Measurements from ENCODE around the gene THOC6.
"Not testable (repeated sequence)": the region's sequence is repeated elsewhere in the genome, so short reads cannot be mapped to it uniquely, and the experiment has no call there.

THOC6 gene

DNA sequence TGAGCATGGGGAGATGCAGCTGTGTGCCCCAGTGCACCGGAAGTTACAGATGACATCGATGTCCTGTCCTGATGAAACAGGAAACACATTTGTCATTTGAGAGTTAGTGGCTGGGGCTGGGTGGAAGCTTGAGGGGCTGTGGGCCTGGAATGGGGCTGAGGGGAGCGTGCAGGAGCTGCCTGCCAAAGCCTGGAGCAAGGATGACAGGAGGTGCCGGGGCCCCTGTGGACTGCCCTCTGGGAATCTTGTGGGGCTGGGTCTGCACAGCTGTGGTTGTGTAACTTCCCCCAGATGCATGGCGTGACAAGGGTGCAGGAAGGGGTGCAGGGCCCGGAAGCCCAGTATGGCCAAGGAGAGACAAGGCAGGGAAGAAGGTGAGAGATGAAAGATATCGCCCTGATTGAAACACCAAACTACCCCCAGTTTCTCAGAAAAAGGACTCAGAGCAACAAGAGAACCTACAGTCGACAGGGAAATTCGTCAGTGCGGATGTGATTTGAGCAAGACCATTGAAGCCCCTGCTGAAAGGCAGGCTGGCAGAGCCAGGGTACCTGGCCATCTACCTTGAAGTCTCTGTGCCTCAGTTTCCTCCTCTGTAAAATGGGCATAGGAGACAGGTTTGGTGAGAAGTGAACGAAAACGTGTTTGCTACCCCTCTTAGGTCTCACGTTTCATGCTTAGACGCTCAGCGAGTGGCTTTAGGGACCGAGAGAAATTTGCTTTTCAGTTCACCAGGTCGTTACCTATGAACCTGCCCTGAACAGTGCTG lies 31.3 kb downstream of the THOC6 start:
- DNase-seq (ENCODE audit: low read depth in 2 of 2), result no peak

DNA sequence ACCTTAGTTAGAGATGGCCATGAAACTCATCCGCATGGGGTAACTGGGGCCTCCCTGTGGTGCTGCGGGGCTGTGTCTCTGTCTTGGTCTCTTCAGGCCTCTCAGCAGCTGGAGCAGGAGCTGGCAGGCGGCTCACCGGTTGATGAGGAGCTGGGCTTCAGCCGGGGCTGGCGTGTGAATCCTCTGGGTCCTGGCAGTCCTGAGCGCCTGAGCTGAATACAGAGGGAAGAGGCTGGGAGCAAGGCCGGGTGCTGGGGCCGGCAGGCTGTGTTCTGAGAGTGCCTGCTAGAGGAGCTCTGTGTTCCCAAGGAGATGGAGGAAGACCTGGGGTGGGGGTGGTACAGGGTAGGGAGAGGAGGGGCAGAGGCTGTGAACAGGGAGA lies 31.9 kb downstream of the THOC6 start:
- not testable (repeated sequence) for DNase-seq (ENCODE audit: low read depth in 2 of 2)

DNA sequence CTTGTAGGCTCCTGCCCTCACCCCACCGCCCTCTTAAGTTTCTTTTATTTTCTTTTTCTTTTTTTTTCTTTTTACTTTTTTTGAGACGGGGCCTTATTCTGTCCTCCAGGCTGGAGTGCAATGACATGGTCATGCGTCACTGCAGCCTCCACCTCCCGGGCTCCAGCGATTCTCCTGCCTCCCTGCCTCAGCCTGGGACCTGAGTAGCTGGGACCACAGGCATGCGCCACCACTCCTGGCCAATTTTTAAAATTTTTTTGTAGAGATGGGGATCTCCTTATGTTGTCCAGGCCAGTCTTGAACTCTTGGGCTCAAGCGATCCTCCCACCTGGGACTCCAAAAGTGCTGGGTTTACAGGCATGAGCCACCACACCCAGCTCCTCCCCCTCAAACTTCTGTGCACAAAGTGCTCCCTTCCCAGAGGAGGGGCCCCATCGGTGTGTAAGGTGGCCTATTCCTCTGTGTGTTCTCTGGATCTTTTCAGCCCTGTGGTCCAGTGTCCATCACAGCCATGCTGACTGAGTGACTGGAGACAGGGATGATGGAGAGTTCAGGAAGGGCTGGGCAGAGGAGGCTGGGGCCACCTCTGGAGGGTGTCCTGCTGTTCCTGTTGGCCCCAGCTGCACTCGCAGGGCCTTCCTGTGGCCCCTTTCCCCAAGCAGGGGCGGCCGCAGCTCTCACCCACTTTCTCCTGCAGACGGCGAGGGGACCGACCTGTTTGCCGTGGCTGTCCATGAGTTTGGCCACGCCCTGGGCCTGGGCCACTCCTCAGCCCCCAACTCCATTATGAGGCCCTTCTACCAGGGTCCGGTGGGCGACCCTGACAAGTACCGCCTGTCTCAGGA lies 32.7 kb downstream of the THOC6 start:
- DNase-seq (ENCODE audit: low read depth in 2 of 2), result no peak

DNA sequence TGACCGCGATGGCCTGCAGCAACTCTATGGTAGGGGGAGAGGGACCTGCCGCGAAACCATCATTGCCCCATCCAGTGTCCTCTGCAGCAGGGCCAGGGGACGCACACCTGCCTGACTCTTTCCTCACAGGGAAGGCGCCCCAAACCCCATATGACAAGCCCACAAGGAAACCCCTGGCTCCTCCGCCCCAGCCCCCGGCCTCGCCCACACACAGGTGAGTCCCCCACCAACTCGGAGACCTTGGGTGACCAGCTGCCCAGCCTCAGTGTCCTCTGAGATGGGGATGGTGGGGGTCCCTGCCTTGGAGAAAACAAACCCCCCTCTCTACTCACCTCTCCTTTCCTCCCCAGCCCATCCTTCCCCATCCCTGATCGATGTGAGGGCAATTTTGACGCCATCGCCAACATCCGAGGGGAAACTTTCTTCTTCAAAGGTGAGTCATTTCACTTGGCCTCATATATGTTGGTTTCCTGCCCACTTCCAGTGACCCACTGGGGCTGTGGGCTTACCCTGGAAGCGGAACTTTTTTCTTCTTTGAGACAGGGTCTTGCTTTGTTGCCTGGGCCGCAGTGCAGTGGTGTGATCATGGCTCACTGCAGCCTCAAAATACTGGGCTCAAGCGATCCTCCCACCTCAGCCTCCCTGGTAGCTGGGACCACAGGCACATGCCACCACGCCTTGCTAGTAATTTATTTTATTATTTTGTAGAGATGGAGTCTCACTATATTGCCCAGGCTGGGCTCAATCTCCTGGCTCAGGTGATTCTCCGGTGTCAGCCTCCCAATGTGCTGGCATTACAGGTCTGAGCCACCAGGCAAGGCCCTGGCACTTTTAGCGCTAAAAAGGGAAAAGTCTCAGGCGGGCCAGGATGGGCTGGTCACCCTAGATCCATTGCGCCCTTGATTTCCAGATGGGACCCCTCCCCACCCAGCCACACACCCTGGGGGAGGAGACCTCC lies 33.6 kb downstream of the THOC6 start:
- no peak for DNase-seq (ENCODE audit: low read depth in 2 of 2)

DNA sequence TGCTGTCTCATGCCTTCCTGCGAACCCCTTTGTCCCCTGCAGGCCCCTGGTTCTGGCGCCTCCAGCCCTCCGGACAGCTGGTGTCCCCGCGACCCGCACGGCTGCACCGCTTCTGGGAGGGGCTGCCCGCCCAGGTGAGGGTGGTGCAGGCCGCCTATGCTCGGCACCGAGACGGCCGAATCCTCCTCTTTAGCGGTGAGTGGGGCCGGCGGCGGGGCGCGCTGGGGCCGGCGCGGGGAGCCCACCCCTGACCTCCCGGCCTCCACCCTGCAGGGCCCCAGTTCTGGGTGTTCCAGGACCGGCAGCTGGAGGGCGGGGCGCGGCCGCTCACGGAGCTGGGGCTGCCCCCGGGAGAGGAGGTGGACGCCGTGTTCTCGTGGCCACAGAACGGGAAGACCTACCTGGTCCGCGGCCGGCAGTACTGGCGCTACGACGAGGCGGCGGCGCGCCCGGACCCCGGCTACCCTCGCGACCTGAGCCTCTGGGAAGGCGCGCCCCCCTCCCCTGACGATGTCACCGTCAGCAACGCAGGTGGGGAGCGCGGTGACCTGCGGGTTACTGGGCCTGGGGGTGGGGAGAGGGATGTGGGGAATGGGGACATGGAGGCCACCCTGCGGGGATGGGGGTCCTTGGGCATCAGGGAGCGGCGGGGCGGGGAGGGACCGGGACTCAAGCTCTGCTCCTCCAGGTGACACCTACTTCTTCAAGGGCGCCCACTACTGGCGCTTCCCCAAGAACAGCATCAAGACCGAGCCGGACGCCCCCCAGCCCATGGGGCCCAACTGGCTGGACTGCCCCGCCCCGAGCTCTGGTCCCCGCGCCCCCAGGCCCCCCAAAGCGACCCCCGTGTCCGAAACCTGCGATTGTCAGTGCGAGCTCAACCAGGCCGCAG lies 34.5 kb downstream of the THOC6 start:
- DNase-seq (ENCODE audit: low read depth in 2 of 2), result no peak

DNA sequence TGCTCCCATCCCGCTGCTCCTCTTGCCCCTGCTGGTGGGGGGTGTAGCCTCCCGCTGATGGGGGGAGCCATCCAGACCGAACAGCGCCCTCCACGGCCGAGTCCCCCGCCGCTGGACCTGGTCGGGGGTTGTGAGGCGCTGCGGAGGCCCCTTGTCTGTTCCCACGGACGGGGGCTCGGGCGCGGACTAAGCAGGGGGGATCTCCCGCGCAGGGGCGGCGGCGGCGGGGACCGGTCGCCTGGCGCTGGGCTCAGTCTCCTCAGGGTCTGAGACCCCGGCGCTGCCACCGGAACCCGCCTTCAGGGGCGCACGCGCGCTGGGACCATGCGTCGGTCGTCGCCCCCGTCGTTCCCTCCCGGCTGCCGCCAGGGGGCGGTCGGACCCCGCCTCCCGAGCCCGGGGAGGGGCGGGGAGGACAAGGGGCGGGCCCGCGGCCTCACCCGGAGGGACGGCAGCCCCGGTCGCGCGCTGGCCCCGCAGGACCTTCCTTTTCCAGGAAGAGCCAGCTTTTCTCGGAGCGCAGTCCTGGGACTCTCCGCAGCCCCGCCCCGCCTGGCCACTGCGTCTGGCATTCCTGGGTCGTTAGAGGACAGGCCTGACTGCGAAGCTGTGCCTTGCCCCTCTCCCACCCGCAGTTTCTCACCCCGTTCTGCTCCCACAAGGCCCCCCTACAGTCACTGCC lies 35.3 kb downstream of the THOC6 start:
- peak; percentile 43 to 53 for DNase-seq (ENCODE audit: low read depth in 2 of 2)

DNA sequence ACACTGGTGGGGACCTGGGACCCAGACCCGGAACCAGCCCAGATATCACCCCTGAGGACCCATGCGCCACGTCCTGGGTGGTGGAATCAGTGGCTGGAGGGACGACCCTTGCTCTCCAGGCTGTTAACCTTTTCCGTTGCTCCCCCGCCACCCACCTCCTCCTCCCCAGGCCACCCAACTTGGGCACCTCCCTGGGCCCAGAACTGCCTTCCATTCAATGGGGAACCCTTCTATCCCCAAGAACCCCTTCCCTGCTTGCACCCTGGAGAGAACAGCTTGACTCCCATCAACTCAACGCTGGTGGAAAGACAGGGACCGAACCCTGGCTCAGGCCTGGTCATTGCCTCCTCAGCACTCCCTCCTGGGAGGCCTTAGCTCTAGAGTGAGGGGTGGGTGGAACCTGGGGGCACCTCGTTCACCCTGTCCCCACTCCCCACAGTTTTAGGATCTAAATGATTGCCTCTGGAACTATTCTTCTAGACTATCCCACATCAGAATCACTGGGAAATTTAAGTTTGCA lies 35.9 kb downstream of the THOC6 start:
- no peak for DNase-seq (ENCODE audit: low read depth in 2 of 2)

DNA sequence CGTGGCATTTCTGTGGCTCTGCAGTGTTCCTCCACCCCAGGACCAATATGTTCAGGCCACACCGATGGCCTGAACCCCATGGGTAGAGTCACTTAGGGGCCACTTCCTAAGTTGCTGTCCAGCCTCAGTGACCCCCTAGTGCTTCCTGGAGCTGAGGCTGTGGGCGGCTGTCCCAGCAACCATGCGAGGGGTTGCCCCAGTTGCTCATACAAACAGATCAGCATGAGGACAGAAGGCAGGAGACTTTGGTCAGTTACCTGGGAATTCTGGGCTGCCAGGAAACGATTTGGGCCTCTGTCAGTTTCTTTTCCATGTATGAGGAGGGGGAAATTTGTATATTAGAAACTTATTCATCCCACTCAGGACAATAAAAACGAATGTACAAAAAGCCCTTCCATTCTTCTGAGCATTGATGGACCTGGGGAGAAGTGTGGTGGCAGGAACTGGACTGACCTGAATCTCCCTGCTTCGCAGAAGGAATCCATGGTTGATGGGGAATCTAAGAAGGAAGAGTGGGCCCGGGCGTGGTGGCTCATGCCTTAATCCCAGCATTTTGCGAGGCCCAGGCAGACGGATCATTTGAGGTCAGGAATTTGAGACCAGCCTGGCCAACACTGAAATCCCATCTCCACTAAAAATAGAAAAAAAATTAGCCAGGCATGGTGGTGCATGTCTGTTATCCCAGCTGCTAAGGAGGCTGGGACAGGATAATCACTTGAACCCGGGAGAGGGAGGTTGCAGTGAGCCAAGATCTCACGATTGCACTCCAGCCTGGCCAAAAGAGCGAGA lies 36.7 kb downstream of the THOC6 start:
- DNase-seq (ENCODE audit: low read depth in 2 of 2), result no peak

DNA sequence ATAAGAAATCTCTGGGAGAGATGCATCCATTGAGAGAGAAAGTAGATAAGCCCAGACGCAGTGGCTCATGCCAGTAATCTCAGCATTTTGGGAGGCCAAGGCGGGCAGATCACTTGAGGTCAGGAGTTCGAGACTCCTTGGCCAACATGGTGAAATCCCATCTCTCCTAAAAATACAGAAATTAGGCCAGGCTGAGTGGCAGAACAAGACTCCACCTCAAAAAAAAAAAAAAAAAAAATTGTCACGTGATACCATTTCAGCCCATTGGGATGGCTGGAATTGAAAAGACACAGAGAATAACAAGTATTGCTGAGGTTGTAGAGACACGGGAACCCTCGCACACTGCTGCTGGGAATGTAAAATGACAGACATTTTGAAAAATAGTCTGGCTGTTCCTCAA lies 38.7 kb downstream of the THOC6 start:
- no peak for DNase-seq (ENCODE audit: low read depth in 2 of 2)

DNA sequence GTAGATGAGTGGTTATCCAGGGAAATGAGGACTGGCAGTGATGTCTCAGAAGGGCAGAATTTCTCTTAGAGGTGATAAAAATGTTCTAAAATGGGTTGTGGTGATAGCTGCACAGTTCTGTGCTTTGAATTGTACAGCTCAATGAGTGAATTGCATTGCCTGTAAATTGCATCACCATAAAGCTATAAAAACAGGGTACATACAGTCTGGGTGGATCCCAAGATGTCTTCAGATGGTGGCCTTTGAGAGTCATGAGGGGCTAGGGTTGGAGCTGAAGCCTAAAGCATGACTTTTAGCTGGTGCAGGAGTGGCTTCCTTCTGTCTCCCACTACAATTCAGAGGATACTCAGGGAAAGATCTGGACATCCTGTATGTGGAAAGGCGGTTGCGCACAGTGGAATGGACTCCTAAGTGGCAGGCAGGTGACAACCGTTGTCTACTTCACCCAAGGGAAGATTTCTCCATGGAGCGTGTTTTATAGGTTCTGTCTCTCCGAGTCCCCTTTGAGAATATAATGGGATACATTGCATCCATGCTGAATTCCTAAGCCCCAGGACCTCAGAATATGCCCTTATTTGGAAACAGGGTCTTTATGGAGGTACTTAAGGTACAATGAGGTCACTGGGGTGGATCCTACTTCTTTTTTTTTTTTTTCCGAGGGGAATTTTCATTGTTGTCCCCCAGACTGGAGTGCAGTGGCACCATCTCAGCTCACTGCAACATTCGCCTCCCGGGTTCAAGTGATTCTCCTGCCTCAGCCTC lies 40.0 kb downstream of the THOC6 start:
- DNase-seq (ENCODE audit: low read depth in 2 of 2), result no peak

DNA sequence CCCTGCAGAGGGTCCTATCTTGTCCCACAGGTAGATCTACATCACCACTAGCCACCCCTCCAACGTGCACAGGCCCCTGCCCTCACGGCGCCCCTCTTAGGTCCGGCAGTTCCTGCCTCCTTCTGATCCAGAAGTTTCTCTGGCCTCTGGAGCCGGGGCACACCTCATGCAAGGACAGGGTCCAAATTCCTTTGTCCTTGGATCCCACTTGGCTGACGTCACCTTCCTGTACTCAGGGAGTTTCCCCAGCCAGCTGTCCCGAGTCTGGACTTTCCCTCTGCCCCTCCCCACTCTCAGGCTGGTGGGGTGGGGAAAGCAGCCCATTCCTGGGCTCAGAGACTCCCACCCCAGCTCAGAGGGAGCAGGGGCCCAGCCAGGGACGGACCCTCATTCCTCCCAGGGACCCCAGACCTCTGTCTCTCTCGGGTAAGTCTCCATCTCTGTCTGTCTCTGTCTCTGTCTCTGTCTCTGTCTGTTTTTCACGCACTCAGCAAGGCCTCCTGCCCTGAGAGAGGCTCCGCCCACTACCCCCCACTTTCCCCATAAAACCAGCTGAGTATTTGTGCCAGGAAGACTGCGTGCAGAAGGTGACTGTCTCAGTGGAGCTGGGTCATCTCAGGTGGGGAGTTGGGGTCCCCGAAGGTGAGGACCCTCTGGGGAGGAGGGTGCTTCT lies 41.4 kb downstream of the THOC6 start, which contains the start of gene IL32:
Gene IL32 (plus strand): TSS at position 572 of the 673 bp plus-strand sequence. CDS start 172 bp downstream, outside the sequence.
- peak; percentile 8 to 16 for DNase-seq (ENCODE audit: low read depth in 2 of 2)

DNA sequence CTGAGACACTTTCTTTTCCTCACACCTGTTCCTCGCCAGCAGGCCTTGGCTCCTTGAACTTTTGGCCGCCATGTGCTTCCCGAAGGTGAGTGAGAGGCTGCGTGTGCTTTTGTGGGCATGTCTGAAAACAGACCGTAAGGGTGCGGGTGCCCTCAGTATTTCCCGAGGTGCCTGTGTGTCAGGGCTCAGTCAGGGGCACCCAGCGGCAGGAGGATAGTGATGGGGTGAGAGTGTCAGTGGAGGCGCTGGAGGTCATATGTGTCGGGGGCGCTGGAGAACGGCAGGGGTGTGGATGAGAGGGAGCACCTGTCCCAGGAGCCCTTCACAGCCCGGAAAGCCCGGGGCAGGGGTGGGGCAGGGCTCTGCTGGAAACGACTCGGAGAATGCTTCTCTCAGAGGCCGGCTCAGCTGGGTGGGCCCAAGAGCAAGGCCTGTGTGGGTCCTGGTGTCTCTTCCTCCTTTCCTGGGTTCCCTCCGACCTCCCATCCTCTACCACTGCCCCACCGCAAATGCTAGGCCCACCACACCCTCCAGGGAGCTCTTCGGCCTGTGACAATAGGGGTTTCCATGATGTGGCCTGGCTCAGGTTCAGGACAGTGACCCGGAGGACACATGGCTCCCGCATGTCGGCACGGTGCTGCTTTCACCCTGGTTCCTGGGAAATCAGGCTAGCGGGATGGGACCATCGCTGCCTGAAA lies 42.1 kb downstream of the THOC6 start:
- DNase-seq (ENCODE audit: low read depth in 2 of 2), result no peak

DNA sequence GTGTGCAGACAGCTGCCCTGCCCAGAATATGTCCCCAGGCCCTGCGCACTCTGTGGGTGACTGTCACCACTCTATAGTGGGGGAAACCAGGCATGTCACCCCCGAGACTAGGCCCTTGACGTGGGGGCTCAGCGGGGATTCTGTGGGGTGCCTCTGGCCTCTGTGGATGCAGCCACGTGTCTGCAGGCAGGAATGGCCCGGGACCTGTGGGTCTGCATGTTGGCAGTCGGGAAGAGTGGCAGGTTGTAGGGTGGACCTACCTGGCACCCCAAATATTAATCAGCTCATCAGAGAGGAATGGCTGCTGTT lies 42.6 kb downstream of the THOC6 start:
- DNase-seq (ENCODE audit: low read depth in 2 of 2), result no peak

DNA sequence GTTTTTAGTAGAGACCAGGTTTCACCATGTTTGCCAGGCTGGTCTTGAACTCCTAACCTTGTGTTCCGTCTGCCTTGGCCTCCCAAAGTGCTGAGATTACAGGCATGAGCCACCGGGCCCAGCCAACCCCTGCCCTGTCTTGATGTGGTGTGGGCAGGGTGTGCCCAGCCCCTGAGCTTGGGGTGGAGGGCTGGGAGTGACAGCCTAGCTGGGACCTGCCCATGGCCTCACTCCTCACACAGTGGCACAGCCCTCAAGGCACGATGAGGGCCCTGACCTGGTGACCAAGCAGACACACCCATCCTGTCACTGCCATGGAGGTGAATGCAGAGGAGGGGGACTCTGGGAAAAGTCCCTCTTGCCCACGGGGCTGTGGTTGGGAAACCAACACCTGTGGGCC lies 44.7 kb downstream of the THOC6 start:
- no peak for DNase-seq (ENCODE audit: low read depth in 2 of 2)

DNA sequence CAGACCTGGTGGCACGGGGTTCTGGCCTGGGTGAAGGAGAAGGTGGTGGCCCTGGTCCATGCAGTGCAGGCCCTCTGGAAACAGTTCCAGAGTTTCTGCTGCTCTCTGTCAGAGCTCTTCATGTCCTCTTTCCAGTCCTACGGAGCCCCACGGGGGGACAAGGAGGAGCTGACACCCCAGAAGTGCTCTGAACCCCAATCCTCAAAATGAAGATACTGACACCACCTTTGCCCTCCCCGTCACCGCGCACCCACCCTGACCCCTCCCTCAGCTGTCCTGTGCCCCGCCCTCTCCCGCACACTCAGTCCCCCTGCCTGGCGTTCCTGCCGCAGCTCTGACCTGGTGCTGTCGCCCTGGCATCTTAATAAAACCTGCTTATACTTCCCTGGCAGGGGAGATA lies 45.3 kb downstream of the THOC6 start:
- not testable (repeated sequence) for DNase-seq (ENCODE audit: low read depth in 2 of 2)

DNA sequence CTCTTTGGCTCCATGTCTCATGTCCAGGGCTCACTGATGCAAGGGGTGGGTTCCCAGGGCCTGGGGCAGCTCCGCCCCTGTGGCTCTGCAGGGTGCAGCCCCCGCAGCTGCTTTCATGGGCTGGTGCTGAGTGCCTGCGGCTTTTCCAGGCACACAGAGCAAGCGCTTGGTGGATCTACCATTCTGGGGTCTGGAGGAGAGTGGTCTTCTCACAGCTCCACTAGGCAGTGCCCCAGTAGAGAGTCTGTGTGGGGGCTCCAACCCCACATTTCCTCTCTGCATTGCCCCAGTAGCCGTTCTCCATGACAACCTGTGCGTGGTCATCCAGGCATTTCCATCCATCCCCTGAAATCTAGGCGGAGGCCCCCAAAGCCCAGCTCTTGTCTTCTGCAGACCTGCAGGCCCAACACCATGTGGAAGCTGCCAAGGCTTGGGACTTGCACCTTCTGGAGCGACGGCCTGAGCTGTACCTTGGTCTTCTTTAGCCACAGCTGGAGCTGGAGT lies 46.8 kb downstream of the THOC6 start:
- DNase-seq (ENCODE audit: low read depth in 2 of 2), result no peak

DNA sequence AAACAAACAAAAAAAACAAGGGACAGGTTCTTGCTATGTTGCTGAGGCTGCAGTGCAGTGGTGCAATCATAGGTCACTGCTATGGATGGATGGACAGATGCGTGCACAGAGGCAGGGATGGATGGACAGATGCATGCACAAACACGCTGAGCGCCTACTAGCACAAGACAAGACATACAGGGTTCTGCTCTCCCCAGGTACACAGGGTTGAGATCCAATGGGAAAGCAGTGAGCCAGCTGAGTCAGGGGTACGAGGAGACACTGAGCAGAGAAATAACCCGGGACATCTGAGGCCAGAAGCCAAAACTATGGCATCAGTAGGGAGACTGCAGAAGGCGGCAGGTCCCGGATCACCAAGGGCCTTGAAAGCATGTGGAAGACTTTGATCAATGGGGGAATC lies 47.8 kb downstream of the THOC6 start:
- no peak for DNase-seq (ENCODE audit: low read depth in 2 of 2)

Measured in fibroblast of skin of left biceps (primary cell).